Measurements from ENCODE around the gene TBCD. TPM values are rescaled to one million over a fixed set of nuclear protein-coding genes. Genes with fewer than 3 reads are reported as not detected.

Gene TBCD
- total RNA-seq, 1 experiment from 2014 or later: 90.7 TPM

GRCh38 chr17:82910770-82911169, 158.9 kb downstream of the TBCD start:
- Mint-ChIP-seq H3K4me3 (ENCODE audit: low read depth, unreplicated experiment) (no peak overlapping the region), H3K36me3 (ENCODE audit: insufficient read depth, unreplicated experiment) (peaks cover 11% of the 10 kb centered on the region), H3K9me3 (ENCODE audit: low read depth, unreplicated experiment) (no peaks in the 10 kb centered on the region), H3K27ac (ENCODE audit: unreplicated experiment) (no peak overlapping the region), H3K27me3 (ENCODE audit: unreplicated experiment) (no peaks in the 10 kb centered on the region), H3K4me1 (ENCODE audit: low read depth, unreplicated experiment) (no peaks in the 10 kb centered on the region)
- BruUV-seq (replicated peaks): no TSS peak
- DNase-seq: no peak
- intact Hi-C loops (cut with micrococcal nuclease; ENCODE audit: unreplicated experiment): loop anchor here (5.0 kb wide), 1 partner anchor 128 kb away; no protein-coding TSS in a partner anchor
- CTCF ChIA-PET: interaction anchor here (0.6 kb wide), 1 partner anchor 277 kb away, joined by 3 read pairs; no protein-coding TSS in a partner anchor
- TF ChIP-seq CTCF (IDR thresholded peaks at IDR 0.05; ENCODE audit: unreplicated experiment): no peak

GRCh38 chr17:82911822-82912221, 160.0 kb downstream of the TBCD start:
- no peak overlapping the region for H3K4me3 Mint-ChIP-seq (ENCODE audit: low read depth, unreplicated experiment)
- H3K36me3 Mint-ChIP-seq (ENCODE audit: insufficient read depth, unreplicated experiment): peaks cover 11% of the 10 kb centered on the region
- BruUV-seq (replicated peaks): no TSS peak
- CTCF ChIA-PET: no interaction called here
- TF ChIP-seq CTCF (IDR thresholded peaks at IDR 0.05; ENCODE audit: unreplicated experiment): no peak
- H3K4me1 Mint-ChIP-seq (ENCODE audit: low read depth, unreplicated experiment): no peaks in the 10 kb centered on the region
- no peak overlapping the region for H3K27ac Mint-ChIP-seq (ENCODE audit: unreplicated experiment)
- intact Hi-C loops (cut with micrococcal nuclease; ENCODE audit: unreplicated experiment): loop anchor here (5.0 kb wide), 1 partner anchor 130 kb away; no protein-coding TSS in a partner anchor
- no peaks in the 10 kb centered on the region for H3K27me3 Mint-ChIP-seq (ENCODE audit: unreplicated experiment)
- no peak for DNase-seq
- no peaks in the 10 kb centered on the region for H3K9me3 Mint-ChIP-seq (ENCODE audit: low read depth, unreplicated experiment)

- Mint-ChIP-seq H3K9me3 (ENCODE audit: low read depth, unreplicated experiment) (no peaks in the 10 kb centered on the region), H3K36me3 (ENCODE audit: insufficient read depth, unreplicated experiment) (peaks cover 11% of the 10 kb centered on the region)
- CTCF ChIA-PET: no interaction called here
Measured at GRCh38 chr17:82912484-82913089, 160.7 kb downstream of the TBCD start.

GRCh38 chr17:82913304-82914043, 161.6 kb downstream of the TBCD start:
- Mint-ChIP-seq H3K4me3 (ENCODE audit: low read depth, unreplicated experiment) (no peak overlapping the region), H3K27me3 (ENCODE audit: unreplicated experiment) (no peaks in the 10 kb centered on the region), H3K27ac (ENCODE audit: unreplicated experiment) (no peak overlapping the region), H3K9me3 (ENCODE audit: low read depth, unreplicated experiment) (no peaks in the 10 kb centered on the region), H3K4me1 (ENCODE audit: low read depth, unreplicated experiment) (no peaks in the 10 kb centered on the region), H3K36me3 (ENCODE audit: insufficient read depth, unreplicated experiment) (peaks cover 11% of the 10 kb centered on the region)
- DNase-seq: peak; percentile 32
- intact Hi-C loops (cut with micrococcal nuclease; ENCODE audit: unreplicated experiment): loop anchor here (5.0 kb wide), 1 partner anchor 131 kb away; no protein-coding TSS in a partner anchor
- CTCF ChIA-PET: interaction anchor here (1.1 kb wide), 1 partner anchor 132 kb away, joined by 14 read pairs; no protein-coding TSS in a partner anchor
- no TSS peak for BruUV-seq (replicated peaks)
- TF ChIP-seq CTCF (IDR thresholded peaks at IDR 0.05; ENCODE audit: unreplicated experiment): peak; percentile 38

More at GRCh38 chr17:82912484-82913089, 160.7 kb downstream of the TBCD start:
- H3K4me1 Mint-ChIP-seq (ENCODE audit: low read depth, unreplicated experiment): no peaks in the 10 kb centered on the region
- H3K4me3 Mint-ChIP-seq (ENCODE audit: low read depth, unreplicated experiment): no peak overlapping the region
- DNase-seq: no peak
- no peaks in the 10 kb centered on the region for H3K27me3 Mint-ChIP-seq (ENCODE audit: unreplicated experiment)
- intact Hi-C loops (cut with micrococcal nuclease; ENCODE audit: unreplicated experiment): loop anchor here (5.0 kb wide), 1 partner anchor 130 kb away; no protein-coding TSS in a partner anchor
- TF ChIP-seq CTCF (IDR thresholded peaks at IDR 0.05; ENCODE audit: unreplicated experiment): no peak
- BruUV-seq (replicated peaks): no TSS peak
- no peak overlapping the region for H3K27ac Mint-ChIP-seq (ENCODE audit: unreplicated experiment)
